Liver (tissue), 9 donors: ENCODE data around the gene BMP10. TPM values are rescaled to one million over a fixed set of nuclear protein-coding genes. Genes with fewer than 3 reads are reported as not detected.
"Not testable (repeated sequence)": the region's sequence is repeated elsewhere in the genome, so short reads cannot be mapped to it uniquely, and the experiment has no call there.

Experiments used
- DNase-seq: peaks from one replicate; pipeline ENCODE4 v3.0.0-alpha.2; 2017; ENCODE audit warnings: low spot score
- H3K27ac ChIP-seq, 2 donors: one replicate each; pipeline ENCODE4 v1.7.0; 2013; ENCODE audit warnings: inconsistent platforms in 2 of 2, low read length in 2 of 2, control low read depth in 1 of 2, low read depth in 1 of 2, mild to moderate bottlenecking in 1 of 2
- H3K27me3 ChIP-seq, 4 donors: one replicate each; pipeline versions ENCODE4 v1.6.1 to v1.7.0; 2013; ENCODE audit warnings: low read length in 3 of 4, inconsistent platforms in 1 of 4, mild to moderate bottlenecking in 1 of 4, moderate library complexity in 1 of 4; ENCODE audit not compliant: control insufficient read depth in 4 of 4, insufficient read depth in 4 of 4
- H3K36me3 ChIP-seq, 4 donors: one replicate each; pipeline versions ENCODE4 v1.6.1 to v1.7.0; 2013; ENCODE audit warnings: low read length in 3 of 4, mild to moderate bottlenecking in 3 of 4, low read depth in 1 of 4, moderate library complexity in 1 of 4; ENCODE audit not compliant: control insufficient read depth in 4 of 4, insufficient read depth in 3 of 4
- H3K4me1 ChIP-seq, 4 donors: one replicate each; pipeline versions ENCODE4 v1.6.1 to v1.7.0; 2013; ENCODE audit warnings: low read length in 3 of 4, mild to moderate bottlenecking in 3 of 4, moderate library complexity in 1 of 4; ENCODE audit not compliant: control insufficient read depth in 4 of 4, insufficient read depth in 4 of 4
- H3K4me3 ChIP-seq, 3 donors: one replicate each; pipeline versions ENCODE4 v1.6.1 to v1.7.0; 2013; ENCODE audit warnings: low read length in 3 of 3, control low read depth in 1 of 3, low read depth in 1 of 3, mild to moderate bottlenecking in 1 of 3
- H3K9ac ChIP-seq, 2 donors: one replicate each; pipeline ENCODE4 v1.7.0; 2013; ENCODE audit warnings: low read length in 2 of 2, mild to moderate bottlenecking in 2 of 2, moderate library complexity in 2 of 2, control low read depth in 1 of 2, low read depth in 1 of 2
- H3K9me3 ChIP-seq, 4 donors: one replicate each; pipeline versions ENCODE4 v1.6.1 to v1.7.0; 2013; ENCODE audit warnings: low read length in 3 of 4; ENCODE audit not compliant: control insufficient read depth in 4 of 4
- GABPA ChIP-seq, 2 donors: IDR thresholded peaks in 1 of 2; conservative IDR thresholded peaks in 1 of 2; 2 replicates each; pipeline ENCODE4 v1.6.1; 2016; ENCODE audit warnings: antibody characterized with exemption in 2 of 2, mild to moderate bottlenecking in 1 of 2, moderate library complexity in 1 of 2
- JUND ChIP-seq, 2 donors: IDR thresholded peaks; 2 replicates each; pipeline ENCODE4 v1.6.1; 2016; ENCODE audit warnings: antibody characterized with exemption in 2 of 2
- NR2F2 ChIP-seq: IDR thresholded peaks from 2 replicates; pipeline ENCODE4 v1.6.1; 2016; ENCODE audit warnings: antibody characterized with exemption
- RAD21 ChIP-seq, 2 donors: IDR thresholded peaks; 2 replicates each; pipeline ENCODE4 v1.6.1; 2016; ENCODE audit warnings: antibody characterized with exemption in 2 of 2, mild to moderate bottlenecking in 2 of 2
- REST ChIP-seq: IDR thresholded peaks from 2 replicates; pipeline ENCODE4 v1.6.1; 2016; ENCODE audit warnings: antibody characterized with exemption, mild to moderate bottlenecking
- RXRA ChIP-seq, 2 donors: IDR thresholded peaks; 2 replicates each; pipeline ENCODE4 v1.6.1; 2017 to 2018; ENCODE audit warnings: antibody characterized with exemption in 2 of 2, mild to moderate bottlenecking in 1 of 2
- SP1 ChIP-seq: IDR thresholded peaks from 2 replicates; pipeline ENCODE4 v1.6.1; 2018; ENCODE audit warnings: antibody characterized with exemption, mild to moderate bottlenecking
- TAF1 ChIP-seq: conservative IDR thresholded peaks from 2 replicates; pipeline ENCODE4 v1.6.1; 2016; ENCODE audit warnings: antibody characterized with exemption, mild to moderate bottlenecking
- WGBS: extraction: QIAGEN DNeasy Blood & Tissue Kit; methylation state at CpG from one replicate; pipeline ENCODE4 v1.1.7; 2013; 5-methylcytosine and 5-hydroxymethylcytosine counted together
- polyA plus RNA-seq, 2 donors: library from polyadenylated mRNA; stranded (reverse) in 1 of 2; unstranded in 1 of 2; fragments of 200-250 nt in 1 of 2; fragments of >200 nt in 1 of 2; fragmentation: Nextera tagmentation in 1 of 2; extraction: Ambion mirVana in 1 of 2; gene quantifications; one replicate each; pipeline versions ENCODE4 v1.2.1 to v1.2.3, GENCODE V29; 2013 to 2015
- total RNA-seq, 2 donors: library from RNA; depleted of rRNA; stranded (reverse); fragments of >200 nt; gene quantifications; one replicate each; pipeline ENCODE4 v1.2.3, GENCODE V29; 2014
- donor health status: healthy.
- donor health status: healthy.
- donor health status: healthy.
- donor health status: healthy.
- donor health status: healthy.

BMP10 gene
- total and polyA plus RNA-seq, 4 donors, result 0.39 to 10.0 (median 8.7) TPM

- TF ChIP-seq REST, result no peak
- no peak for TF ChIP-seq RAD21 (IDR thresholded peaks at IDR 0.05)
- no peak for TF ChIP-seq JUND (IDR thresholded peaks at IDR 0.05)
- no peak for TF ChIP-seq NR2F2
- no peak for TF ChIP-seq RXRA (IDR thresholded peaks at IDR 0.05)
- no peak for TF ChIP-seq SP1
- TF ChIP-seq GABPA (IDR thresholded peaks at IDR 0.05 in 1 of 2, conservative IDR thresholded peaks at IDR 0.05 in 1 of 2), result no peak
These were observed 29.4 kb upstream of the BMP10 start (continued) for GRCh38 chr2:68900496-68901198.

DNA sequence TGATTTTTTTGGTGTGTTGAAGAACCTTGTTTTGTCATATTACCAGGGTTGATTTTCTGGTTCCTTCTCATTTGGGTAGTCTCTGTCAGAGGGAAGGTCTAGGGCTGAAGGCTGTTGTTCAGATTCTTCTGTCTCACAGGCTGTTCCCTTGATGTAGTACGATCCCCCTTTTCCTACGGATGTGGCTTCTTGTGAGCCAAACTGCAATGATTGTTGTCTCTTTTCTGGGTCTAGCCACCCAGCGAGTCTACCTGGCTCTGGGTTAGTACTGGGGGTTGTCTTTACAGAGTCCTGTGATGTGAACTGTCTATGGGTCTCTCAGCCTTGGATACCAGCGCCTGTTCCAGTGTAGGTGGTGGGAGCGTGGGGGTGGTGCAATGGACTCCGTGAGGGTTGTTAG is 24.8 kb upstream of the BMP10 start:
- not testable (repeated sequence) for H3K4me1 ChIP-seq, H3K27ac ChIP-seq, H3K9ac ChIP-seq, H3K9me3 ChIP-seq, DNase-seq, H3K4me3 ChIP-seq, H3K27me3 ChIP-seq, H3K36me3 ChIP-seq
- WGBS, result 96% methylated on average over 6 of the region's 6 CpGs

DNA sequence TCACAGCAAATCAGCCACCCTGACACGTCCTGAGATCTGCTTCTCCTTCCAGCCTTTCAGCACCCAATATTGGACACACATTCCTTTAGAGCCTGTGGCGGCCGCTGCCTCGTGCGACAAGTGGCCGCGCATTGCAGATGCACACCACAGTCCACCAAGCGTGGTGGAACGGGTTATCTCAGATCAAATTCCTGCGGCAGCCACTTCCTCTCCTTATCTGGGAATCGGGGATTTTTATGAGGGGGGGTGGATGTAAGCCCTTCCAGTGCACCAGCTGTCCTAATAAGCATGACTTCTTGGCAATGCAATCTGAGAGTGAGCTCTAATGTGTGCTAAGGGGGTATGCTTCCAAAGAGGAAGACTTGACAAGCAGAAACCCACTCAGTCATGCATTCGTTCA is 18.3 kb upstream of the BMP10 start:
- no peak overlapping the region for H3K9ac ChIP-seq
- no peaks in the 10 kb centered on the region for H3K9me3 ChIP-seq
- H3K4me1 ChIP-seq, result peaks cover 0 to 2% (median 0%) of the 10 kb centered on the region in 4 donors
- H3K4me3 ChIP-seq, result no peak overlapping the region
- no peaks in the 10 kb centered on the region for H3K36me3 ChIP-seq
- 85% methylated on average over 12 of the region's 12 CpGs for WGBS
- no peak for DNase-seq
- no peak overlapping the region for H3K27ac ChIP-seq
- H3K27me3 ChIP-seq, result no peaks in the 10 kb centered on the region
- TF ChIP-seq TAF1 (no peak), NR2F2 (peak; percentile 90), REST (peak; percentile 90)
